K562 (cell line): ENCODE measurements around the gene PTPRR.

Source experiments
- MAX ChIP-seq: sonication (generic); formaldehyde crosslinking; IDR thresholded peaks from 2 replicates; pipeline ENCODE4 v1.9.0; 2022; ENCODE audit warnings: mild to moderate bottlenecking, missing genetic modification reagents
- MTA3 ChIP-seq: fragments of 450-650 bp; formaldehyde crosslinking; IDR thresholded peaks from 2 replicates; pipeline ENCODE4 v1.6.1; 2017; ENCODE audit warnings: mild to moderate bottlenecking, borderline replicate concordance
- NFYB ChIP-seq: IDR thresholded peaks from 2 replicates; pipeline ENCODE4 v1.6.1; 2011; ENCODE audit warnings: mild to moderate bottlenecking, moderate library complexity; ENCODE audit not compliant: insufficient read length; ENCODE audit errors: extremely low read depth

- TF ChIP-seq MTA3: no peak
- no peak for TF ChIP-seq MAX
- no peak for TF ChIP-seq NFYB
These were observed 126.4 kb downstream of the PTPRR start for GRCh38 chr12:70794131-70794530.
